Muscle of leg (tissue), 11 donors: ENCODE results near the gene KNOP1. TPM values are rescaled to one million over a fixed set of nuclear protein-coding genes. Genes with fewer than 3 reads are reported as not detected.
"Not testable (repeated sequence)": the region's sequence is repeated elsewhere in the genome, so short reads cannot be mapped to it uniquely, and the experiment has no call there.

Source experiments
- DNase-seq: peaks from one replicate; pipeline ENCODE4 v3.0.0; 2013
- H3K27ac ChIP-seq: one replicate; pipeline ENCODE4 v1.5.1; 2013; ENCODE audit warnings: mild to moderate bottlenecking, low read length, control low read depth
- H3K27me3 ChIP-seq: one replicate; pipeline ENCODE4 v1.6.1; 2013; ENCODE audit warnings: low read length; ENCODE audit not compliant: control insufficient read depth, insufficient read depth
- H3K36me3 ChIP-seq: one replicate; pipeline ENCODE4 v1.6.1; 2013; ENCODE audit warnings: low read length; ENCODE audit not compliant: control insufficient read depth, insufficient read depth
- H3K4me1 ChIP-seq: one replicate; pipeline ENCODE4 v1.6.1; 2013; ENCODE audit warnings: low read length; ENCODE audit not compliant: control insufficient read depth, insufficient read depth
- H3K4me3 ChIP-seq: one replicate; pipeline ENCODE4 v1.5.1; 2013; ENCODE audit warnings: low read length, control low read depth
- H3K9me3 ChIP-seq: replicated peaks from 2 replicates; pipeline ENCODE4 v1.6.1; 2013; ENCODE audit warnings: low read depth, low read length; ENCODE audit not compliant: control insufficient read depth
- WGBS: methylation state at CpG from one replicate; pipeline ENCODE4 v1.1.5; 2013; ENCODE audit warnings: missing lambda C conversion rate; ENCODE audit not compliant: insufficient coverage; 5-methylcytosine and 5-hydroxymethylcytosine counted together
- polyA plus RNA-seq, 8 donors: library from polyadenylated mRNA; unstranded; fragments of 120-200 nt; gene quantifications; one replicate each; pipeline versions ENCODE4 v1.2.1 to v1.2.3, GENCODE V29; 2013; ENCODE audit warnings: inconsistent platforms in 1 of 8, low replicate concordance in 1 of 8; ENCODE audit not compliant: insufficient read length in 8 of 8, insufficient read depth in 1 of 8
- total RNA-seq: library from RNA; stranded (reverse); fragments of 120-200 nt; gene quantifications from one replicate; pipeline ENCODE4 v1.2.4, GENCODE V29; 2013

The KNOP1 gene
- total and polyA plus RNA-seq, 9 donors = 22.3 to 40.2 (median 23.5) TPM

DNA sequence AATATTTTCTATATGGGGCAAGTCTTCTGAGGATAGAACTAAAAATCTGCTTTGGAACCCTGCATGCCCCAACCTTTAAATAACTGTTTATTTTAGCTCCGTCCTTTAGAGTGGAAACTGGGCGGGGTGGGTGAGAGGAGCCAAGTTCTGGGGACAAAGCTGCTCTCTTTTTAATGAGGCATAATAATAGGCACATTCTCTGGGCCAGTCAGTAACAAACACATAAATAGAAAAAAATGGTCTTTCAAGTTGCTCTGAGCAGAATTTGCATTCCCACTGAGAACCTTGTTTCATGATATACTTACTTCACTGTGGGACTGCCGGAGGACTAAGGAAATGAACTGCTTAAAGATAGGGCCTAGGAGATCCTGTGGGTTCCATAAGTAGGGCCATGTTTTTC, 51.5 kb downstream of the KNOP1 start:
- Histone ChIP-seq H3K27ac (no peak overlapping the region), H3K36me3 (peaks cover 19% of the 10 kb centered on the region), H3K4me3 (no peak overlapping the region), H3K4me1 (no peaks in the 10 kb centered on the region), H3K9me3 (no peaks in the 10 kb centered on the region), H3K27me3 (no peaks in the 10 kb centered on the region)
- DNase-seq = peak; percentile 23
- WGBS = no CpG with 5 or more reads among the region's 3 CpGs

DNA sequence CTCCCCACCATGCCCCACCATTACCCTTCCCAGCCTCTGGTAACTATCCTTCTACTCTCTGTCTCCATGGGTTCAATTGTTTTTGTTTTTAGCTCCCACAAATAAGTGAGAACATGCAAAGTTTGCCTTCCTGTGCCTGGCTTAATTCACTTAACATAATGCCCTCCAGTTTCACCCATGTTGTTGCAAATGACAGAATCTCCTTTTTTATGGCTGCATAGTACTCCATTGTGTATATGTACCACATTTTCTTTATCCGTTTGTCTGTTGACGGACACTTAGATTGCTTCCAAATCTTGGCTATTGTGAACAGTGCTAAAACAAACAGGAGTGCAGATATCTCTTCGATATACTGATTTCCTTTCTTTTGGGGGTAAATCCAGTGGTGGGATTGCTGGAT, 52.7 kb downstream of the KNOP1 start:
- not testable (repeated sequence) for H3K4me3 ChIP-seq, DNase-seq, H3K27me3 ChIP-seq, H3K27ac ChIP-seq, H3K4me1 ChIP-seq, H3K9me3 ChIP-seq
- H3K36me3 ChIP-seq = peaks cover 18% of the 10 kb centered on the region
- no CpG with 5 or more reads among the region's 3 CpGs for WGBS

DNA sequence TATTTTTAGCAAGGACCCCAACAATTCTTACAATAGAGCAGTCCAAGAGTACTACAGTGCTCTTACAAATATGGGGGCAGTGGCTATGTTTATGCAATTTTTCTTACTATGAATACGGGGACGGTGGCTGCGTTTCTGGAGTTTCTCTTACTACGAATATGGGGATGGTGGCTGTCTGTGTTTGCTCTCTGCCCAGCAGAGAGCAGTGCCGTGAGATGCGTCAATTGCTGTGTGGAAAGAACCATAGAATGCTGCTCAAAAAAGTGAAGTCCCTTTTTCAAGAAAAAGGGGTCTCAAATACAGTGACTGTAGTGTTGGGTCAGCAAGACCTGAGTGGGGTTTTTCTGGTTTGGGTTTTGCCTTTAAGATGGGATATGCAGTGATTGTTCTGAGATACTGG, 53.9 kb downstream of the KNOP1 start:
- Histone ChIP-seq H3K9me3 (no peaks in the 10 kb centered on the region), H3K4me3 (no peak overlapping the region), H3K36me3 (peaks cover 14% of the 10 kb centered on the region), H3K27me3 (no peaks in the 10 kb centered on the region), H3K27ac (no peak overlapping the region), H3K4me1 (no peaks in the 10 kb centered on the region)
- no peak for DNase-seq
- 95% methylated on average over 3 of the region's 6 CpGs for WGBS

DNA sequence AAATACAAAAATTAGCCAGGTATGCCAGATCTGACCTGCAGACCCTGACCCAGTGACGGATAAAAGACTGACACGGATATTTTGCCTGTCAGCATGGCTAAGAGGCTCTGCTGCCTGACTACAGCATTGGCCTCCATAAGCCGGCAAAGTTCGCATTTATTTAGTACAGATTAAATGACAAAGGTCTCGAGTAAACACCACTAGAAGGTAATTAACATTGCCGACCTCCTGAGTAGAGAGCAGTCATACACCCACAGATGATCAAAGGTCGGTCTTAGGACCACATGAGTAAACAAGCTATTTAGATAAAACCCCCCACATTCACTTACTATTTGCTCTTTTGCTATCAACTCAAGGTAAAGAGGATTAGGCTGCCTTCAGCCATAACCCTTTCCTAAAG, 55.7 kb downstream of the KNOP1 start:
- WGBS = 90% methylated on average over 3 of the region's 7 CpGs
- Histone ChIP-seq H3K9me3 (no peaks in the 10 kb centered on the region), H3K27me3 (no peaks in the 10 kb centered on the region), H3K4me3 (no peak overlapping the region), H3K36me3 (peaks cover 6% of the 10 kb centered on the region), H3K27ac (no peak overlapping the region), H3K4me1 (no peaks in the 10 kb centered on the region)
- no peak for DNase-seq

DNA sequence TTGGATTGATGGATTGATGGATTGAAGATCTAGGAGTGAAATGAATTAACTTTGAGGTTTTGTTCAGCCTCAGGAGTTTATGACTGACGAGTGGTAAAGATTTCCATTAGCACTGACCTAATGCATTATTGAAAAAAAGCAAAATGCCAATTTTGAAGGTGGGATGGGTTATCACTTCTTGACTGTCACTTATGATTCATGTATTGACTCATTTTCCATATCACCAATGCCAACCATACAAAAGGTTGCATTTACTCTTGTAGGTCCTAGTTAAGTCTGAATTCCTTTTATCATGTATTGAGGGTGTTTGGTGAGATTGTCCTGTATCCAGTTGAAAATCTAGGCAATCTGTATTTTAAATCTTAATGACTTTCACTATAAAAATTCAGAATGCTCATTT, 57.6 kb downstream of the KNOP1 start:
- H3K27me3 ChIP-seq = no peaks in the 10 kb centered on the region
- no peaks in the 10 kb centered on the region for H3K4me1 ChIP-seq
- DNase-seq = no peak
- no CpG with 5 or more reads among the region's 1 CpG for WGBS
- H3K27ac ChIP-seq = no peak overlapping the region
- H3K9me3 ChIP-seq = no peaks in the 10 kb centered on the region
- peaks cover 7% of the 10 kb centered on the region for H3K36me3 ChIP-seq
- no peak overlapping the region for H3K4me3 ChIP-seq

DNA sequence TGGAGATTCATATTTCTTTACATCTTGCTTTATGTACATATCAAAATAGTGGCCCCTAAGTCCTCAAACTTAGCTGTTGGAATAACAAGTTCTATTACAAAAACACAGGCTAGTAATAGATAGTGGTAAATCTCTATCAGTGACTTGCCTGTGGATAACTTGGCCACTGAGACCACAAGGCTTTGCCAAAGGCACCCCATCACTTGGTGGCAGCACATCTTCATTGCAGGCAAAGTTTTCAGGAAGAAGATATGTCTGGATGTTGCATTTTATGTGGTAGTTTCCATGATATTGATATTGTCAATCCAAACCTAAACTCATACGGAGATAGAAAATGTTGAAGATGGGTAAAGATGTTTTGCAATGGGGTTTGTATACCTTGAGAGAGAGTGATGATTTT, 58.5 kb downstream of the KNOP1 start:
- H3K9me3 ChIP-seq = no peaks in the 10 kb centered on the region
- peaks cover 11% of the 10 kb centered on the region for H3K36me3 ChIP-seq
- H3K27me3 ChIP-seq = no peaks in the 10 kb centered on the region
- H3K27ac ChIP-seq = no peak overlapping the region
- H3K4me3 ChIP-seq = no peak overlapping the region
- no CpG with 5 or more reads among the region's 1 CpG for WGBS
- H3K4me1 ChIP-seq = no peaks in the 10 kb centered on the region
- DNase-seq = no peak

DNA sequence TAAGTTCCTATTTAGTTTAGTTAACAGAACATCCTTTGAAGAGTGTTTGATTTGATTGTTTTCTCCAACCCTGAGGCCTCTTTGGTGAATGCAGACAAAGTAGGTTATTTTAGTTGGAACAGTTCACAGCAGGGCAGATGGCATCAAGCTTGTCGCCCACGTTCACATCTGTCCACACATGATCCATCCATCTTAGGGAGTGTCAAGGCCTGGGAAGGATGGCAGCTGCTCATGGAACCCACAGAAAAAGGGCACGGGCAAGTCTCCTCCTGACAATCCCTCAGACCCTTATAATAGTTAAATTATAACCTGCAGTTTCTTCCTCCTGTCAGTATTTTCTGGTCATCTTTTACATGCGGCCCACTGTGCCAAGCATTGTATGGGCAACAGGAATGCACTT, 60.2 kb downstream of the KNOP1 start:
- 88% methylated on average over 1 of the region's 4 CpGs for WGBS
- H3K4me1 ChIP-seq = no peaks in the 10 kb centered on the region
- H3K27me3 ChIP-seq = no peaks in the 10 kb centered on the region
- no peak overlapping the region for H3K27ac ChIP-seq
- H3K4me3 ChIP-seq = no peak overlapping the region
- peaks cover 28% of the 10 kb centered on the region for H3K36me3 ChIP-seq
- no peak for DNase-seq
- no peaks in the 10 kb centered on the region for H3K9me3 ChIP-seq

DNA sequence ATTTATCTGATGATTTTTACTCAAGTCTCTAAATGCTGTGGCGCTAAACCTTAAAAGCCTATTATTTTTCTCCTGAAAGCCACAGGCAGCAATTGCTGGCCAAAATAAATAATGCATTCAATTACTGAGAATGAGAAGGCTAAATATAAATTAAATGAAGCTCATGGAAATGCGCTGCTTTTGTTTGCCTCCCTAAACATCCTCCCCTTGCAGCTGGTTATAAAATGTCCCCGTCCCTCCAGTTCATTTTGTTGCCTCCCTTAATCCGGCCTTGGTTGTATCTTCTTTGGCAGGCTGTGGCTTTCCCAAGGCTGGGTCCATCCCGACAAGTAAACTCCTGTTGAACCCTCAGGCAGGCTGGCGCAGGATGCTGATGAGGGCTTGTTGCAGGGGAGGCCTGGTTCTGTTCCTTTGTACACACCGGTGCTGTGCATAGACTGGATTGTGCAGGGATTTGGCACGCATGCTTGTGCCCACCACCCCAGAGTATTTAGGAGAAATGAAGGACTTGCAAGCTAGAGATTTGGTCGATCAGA, 62.7 kb downstream of the KNOP1 start:
- Histone ChIP-seq H3K4me1 (no peaks in the 10 kb centered on the region), H3K27me3 (no peaks in the 10 kb centered on the region), H3K9me3 (no peaks in the 10 kb centered on the region), H3K27ac (no peak overlapping the region), H3K36me3 (peaks cover 35% of the 10 kb centered on the region), H3K4me3 (no peak overlapping the region)
- no peak for DNase-seq
- 93% methylated on average over 7 of the region's 9 CpGs for WGBS

DNA sequence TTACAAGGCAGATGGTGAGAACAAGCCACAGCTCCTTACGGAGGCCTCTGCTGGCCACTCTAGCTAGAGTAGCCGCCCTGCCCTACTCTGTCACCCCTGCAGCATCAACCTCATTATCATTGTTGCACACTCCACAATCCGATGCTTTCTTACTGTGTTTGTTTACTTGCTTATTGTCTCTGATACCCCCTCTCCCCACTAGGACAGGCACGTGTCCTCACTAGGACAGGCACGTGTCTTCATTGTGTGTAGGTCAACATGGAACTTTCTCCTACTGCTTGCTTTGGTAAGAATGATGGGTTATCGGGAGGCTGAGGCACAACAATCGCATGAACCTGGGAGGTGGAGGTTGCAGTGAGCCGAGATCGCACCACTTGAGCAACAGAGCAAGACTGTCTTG, 63.9 kb downstream of the KNOP1 start:
- Histone ChIP-seq H3K36me3 (peaks cover 39% of the 10 kb centered on the region), H3K27ac (no peak overlapping the region), H3K9me3 (no peaks in the 10 kb centered on the region), H3K27me3 (no peaks in the 10 kb centered on the region), H3K4me3 (no peak overlapping the region), H3K4me1 (no peaks in the 10 kb centered on the region)
- no peak for DNase-seq
- 100% methylated on average over 3 of the region's 9 CpGs for WGBS
